Gastroesophageal sphincter (tissue), 4 donors: ENCODE results near the gene SLC46A2. TPM values are rescaled to one million over a fixed set of nuclear protein-coding genes. Genes with fewer than 3 reads are reported as not detected.

Source experiments
- ATAC-seq: fragments of 150-250 bp; one replicate; pipeline ENCODE4 v1.9.1; 2016; ENCODE audit warnings: mild to moderate bottlenecking, moderate library complexity
- H3K27ac ChIP-seq, 4 donors: fragments of 200-600 bp; sonication (generic) in 3 of 4; 1 replicate in 3 of 4; 2 replicates in 1 of 4; pipeline ENCODE4 v1.5.1; 2016 to 2019
- H3K27me3 ChIP-seq: fragments of 200-600 bp; sonication (generic); one replicate; pipeline ENCODE4 v1.5.1; 2019
- H3K36me3 ChIP-seq, 2 donors: fragments of 200-600 bp; sonication (generic); one replicate each; pipeline ENCODE4 v1.5.1; 2019; ENCODE audit warnings: control low read depth in 1 of 2
- H3K4me1 ChIP-seq, 3 donors: fragments of 200-600 bp; sonication (generic); 1 replicate in 2 of 3; 2 replicates in 1 of 3; pipeline ENCODE4 v1.5.1; 2016 to 2019; ENCODE audit warnings: control low read depth in 2 of 3
- H3K4me3 ChIP-seq, 2 donors: fragments of 200-600 bp; sonication (generic); one replicate each; pipeline ENCODE4 v1.5.1; 2019; ENCODE audit warnings: mild to moderate bottlenecking in 1 of 2, moderate library complexity in 1 of 2
- H3K9me3 ChIP-seq, 3 donors: fragments of 200-600 bp; sonication (generic); one replicate each; pipeline ENCODE4 v1.5.1; 2017 to 2019; ENCODE audit warnings: control low read depth in 2 of 3
- EP300 ChIP-seq: sonication (generic); formaldehyde crosslinking; IDR thresholded peaks from one replicate; pipeline ENCODE4 v1.6.1; 2017; ENCODE audit warnings: antibody characterized with exemption, mild to moderate bottlenecking
- POLR2A ChIP-seq, 2 donors: fragments of 450-650 bp; IDR thresholded peaks; one replicate each; pipeline ENCODE4 v1.6.1; 2017; ENCODE audit warnings: antibody characterized with exemption in 2 of 2, mild to moderate bottlenecking in 2 of 2, moderate library complexity in 1 of 2
- POLR2AphosphoS5 ChIP-seq: sonication (generic); formaldehyde crosslinking; IDR thresholded peaks from one replicate; pipeline ENCODE4 v1.6.1; 2017; ENCODE audit warnings: antibody characterized with exemption
- WGBS, 2 donors: methylation state at CpG; one replicate each; pipeline ENCODE4 v1.1.5; 2018; ENCODE audit warnings: low coverage in 1 of 2; 5-methylcytosine and 5-hydroxymethylcytosine counted together
- total RNA-seq, 4 donors: library from RNA; depleted of rRNA; stranded (reverse); fragments of >200 nt; gene quantifications; one replicate each; pipeline ENCODE4 v1.1.0, GENCODE V29; 2016
- TF ChIP-seq, protein P1 (sequence below), 4 experiments: fragments of 200-600 bp in 2 of 4; fragments of 450-650 bp in 2 of 4; sonication (generic) in 1 of 4; IDR thresholded peaks; one replicate each; pipeline ENCODE4 v1.5.1; 2017 to 2019; ENCODE audit warnings: antibody characterized with exemption in 4 of 4, mild to moderate bottlenecking in 2 of 4, moderate library complexity in 2 of 4

Gene SLC46A2
- total RNA-seq, 4 donors from 2014 or later, result 0.27 TPM; not detected in 3

DNA sequence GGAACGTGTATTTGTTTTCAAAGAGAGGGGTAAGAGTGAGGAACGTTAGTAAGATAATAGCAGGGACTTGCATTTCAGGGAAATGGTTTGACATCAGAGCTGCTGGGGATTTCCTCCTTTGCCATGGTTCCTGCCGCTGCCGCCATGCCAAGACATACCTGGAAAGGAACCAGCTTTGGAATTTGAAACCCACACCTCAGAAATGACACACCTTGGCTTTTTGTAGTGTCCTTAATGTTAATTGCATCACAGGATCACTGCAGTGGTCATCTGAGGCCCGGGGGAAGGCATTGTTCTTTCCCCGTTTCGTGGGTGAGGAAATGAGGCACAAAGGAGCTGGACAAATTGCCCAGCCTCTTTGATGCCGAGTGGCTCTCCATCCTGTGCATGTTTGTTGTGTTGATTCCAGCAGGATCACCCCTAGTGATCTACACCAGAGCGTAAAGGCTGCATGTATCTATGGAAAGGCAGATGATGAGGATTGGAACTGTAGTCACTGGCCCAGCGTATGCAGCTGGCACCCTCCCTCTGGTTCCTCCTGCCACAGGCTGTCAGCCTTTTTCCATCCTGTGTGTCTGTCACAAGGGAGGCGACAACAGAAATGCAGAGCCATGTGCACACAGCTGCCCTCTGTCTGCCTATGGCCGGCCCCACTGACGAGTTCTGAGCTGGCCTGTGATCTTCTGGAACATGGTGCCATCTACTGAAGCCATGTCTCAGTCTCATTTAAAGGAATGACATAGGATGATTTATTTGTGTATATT is 37.8 kb downstream of the SLC46A2 start:
- Histone ChIP-seq H3K27ac (no peak overlapping the region), H3K4me3 (no peak overlapping the region), H3K36me3 (peaks cover 0 to 46% of the 10 kb centered on the region in 2 donors), H3K27me3 (no peaks in the 10 kb centered on the region), H3K9me3 (no peaks in the 10 kb centered on the region), H3K4me1 (no peaks in the 10 kb centered on the region)
- no peak for ATAC-seq
- TF ChIP-seq POLR2AphosphoS5 (no peak), POLR2A (IDR thresholded peaks at IDR 0.05) (no peak), EP300 (no peak)
- TF ChIP-seq, protein P1, sequence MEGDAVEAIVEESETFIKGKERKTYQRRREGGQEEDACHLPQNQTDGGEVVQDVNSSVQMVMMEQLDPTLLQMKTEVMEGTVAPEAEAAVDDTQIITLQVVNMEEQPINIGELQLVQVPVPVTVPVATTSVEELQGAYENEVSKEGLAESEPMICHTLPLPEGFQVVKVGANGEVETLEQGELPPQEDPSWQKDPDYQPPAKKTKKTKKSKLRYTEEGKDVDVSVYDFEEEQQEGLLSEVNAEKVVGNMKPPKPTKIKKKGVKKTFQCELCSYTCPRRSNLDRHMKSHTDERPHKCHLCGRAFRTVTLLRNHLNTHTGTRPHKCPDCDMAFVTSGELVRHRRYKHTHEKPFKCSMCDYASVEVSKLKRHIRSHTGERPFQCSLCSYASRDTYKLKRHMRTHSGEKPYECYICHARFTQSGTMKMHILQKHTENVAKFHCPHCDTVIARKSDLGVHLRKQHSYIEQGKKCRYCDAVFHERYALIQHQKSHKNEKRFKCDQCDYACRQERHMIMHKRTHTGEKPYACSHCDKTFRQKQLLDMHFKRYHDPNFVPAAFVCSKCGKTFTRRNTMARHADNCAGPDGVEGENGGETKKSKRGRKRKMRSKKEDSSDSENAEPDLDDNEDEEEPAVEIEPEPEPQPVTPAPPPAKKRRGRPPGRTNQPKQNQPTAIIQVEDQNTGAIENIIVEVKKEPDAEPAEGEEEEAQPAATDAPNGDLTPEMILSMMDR (IDR thresholded peaks at IDR 0.05), result no peak
- WGBS, 2 donors, result 65% methylated on average over 9 of the region's 13 CpGs; no CpG with 5 or more reads in 1 of the 2 donors

DNA sequence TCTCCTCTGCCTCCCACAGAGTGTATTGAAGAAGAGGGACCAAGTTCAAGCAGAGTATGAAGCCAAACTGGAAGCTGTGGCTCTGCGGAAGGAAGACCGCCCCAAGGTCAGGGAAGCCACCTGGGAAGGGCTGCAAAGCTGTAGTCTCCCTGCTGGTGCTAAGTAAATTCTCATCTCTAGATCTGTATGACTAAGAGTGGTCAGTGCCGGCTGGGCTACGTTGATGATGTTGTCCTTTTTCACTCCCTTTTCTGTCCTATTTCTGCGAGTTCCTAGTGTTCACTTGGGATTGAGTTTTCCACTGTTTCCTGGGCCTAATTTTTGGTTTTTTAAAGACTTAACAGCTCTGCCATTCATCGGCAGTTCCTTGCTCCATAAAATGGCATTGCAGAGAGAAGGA is 39.8 kb downstream of the SLC46A2 start:
- Histone ChIP-seq H3K9me3 (no peaks in the 10 kb centered on the region), H3K27ac (no peak overlapping the region), H3K36me3 (peaks cover 0 to 46% of the 10 kb centered on the region in 2 donors), H3K27me3 (no peaks in the 10 kb centered on the region), H3K4me3 (no peak overlapping the region), H3K4me1 (no peaks in the 10 kb centered on the region)
- WGBS, 2 donors, result 86 to 96% methylated on average over 4 of the region's 6 CpGs
- no peak for TF ChIP-seq EP300
- TF ChIP-seq, protein P1 (IDR thresholded peaks at IDR 0.05), result no peak
- ATAC-seq, result no peak

DNA sequence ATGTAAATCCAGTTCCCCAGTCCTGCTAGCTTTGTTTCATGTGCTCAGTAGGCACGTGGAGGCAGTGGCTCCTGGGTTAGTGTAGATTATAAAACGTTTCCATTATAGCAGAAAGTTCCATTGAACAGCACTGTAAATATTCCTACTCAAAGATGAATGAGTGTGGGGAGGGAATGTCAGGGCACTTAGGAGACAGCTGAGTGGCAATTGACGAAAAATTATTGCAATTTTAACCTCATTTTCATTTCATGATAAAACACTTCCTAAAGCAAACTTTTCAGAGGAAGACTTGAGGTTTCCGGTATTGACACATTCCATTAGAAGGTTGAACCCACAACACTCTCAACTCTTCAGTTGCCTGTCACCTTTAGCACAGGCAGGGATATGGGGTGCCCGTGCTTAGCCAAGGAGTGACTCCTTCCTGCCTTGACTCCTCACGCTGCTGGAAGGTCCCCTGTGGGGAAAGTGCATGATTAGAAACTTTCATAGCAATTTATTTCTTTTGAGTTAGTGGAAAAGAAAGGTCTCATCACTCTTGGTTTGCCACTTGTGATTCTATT is 41.2 kb downstream of the SLC46A2 start:
- no peak for TF ChIP-seq POLR2A (IDR thresholded peaks at IDR 0.05)
- TF ChIP-seq, protein P1 (IDR thresholded peaks at IDR 0.05), result no peak
- no peak for TF ChIP-seq POLR2AphosphoS5
- TF ChIP-seq EP300, result no peak
- H3K27me3 ChIP-seq, result no peaks in the 10 kb centered on the region
- no peak overlapping the region for H3K27ac ChIP-seq
- no peak for ATAC-seq
- no peaks in the 10 kb centered on the region for H3K9me3 ChIP-seq
- peaks cover 0 to 42% of the 10 kb centered on the region in 2 donors for H3K36me3 ChIP-seq
- whole genome bisulfite sequencing, 2 donors, result 77 to 89% methylated on average over 5 to 6 of the region's 6 CpGs
- H3K4me1 ChIP-seq, result peaks cover 0 to 8% (median 0%) of the 10 kb centered on the region in 3 donors
- no peak overlapping the region for H3K4me3 ChIP-seq

DNA sequence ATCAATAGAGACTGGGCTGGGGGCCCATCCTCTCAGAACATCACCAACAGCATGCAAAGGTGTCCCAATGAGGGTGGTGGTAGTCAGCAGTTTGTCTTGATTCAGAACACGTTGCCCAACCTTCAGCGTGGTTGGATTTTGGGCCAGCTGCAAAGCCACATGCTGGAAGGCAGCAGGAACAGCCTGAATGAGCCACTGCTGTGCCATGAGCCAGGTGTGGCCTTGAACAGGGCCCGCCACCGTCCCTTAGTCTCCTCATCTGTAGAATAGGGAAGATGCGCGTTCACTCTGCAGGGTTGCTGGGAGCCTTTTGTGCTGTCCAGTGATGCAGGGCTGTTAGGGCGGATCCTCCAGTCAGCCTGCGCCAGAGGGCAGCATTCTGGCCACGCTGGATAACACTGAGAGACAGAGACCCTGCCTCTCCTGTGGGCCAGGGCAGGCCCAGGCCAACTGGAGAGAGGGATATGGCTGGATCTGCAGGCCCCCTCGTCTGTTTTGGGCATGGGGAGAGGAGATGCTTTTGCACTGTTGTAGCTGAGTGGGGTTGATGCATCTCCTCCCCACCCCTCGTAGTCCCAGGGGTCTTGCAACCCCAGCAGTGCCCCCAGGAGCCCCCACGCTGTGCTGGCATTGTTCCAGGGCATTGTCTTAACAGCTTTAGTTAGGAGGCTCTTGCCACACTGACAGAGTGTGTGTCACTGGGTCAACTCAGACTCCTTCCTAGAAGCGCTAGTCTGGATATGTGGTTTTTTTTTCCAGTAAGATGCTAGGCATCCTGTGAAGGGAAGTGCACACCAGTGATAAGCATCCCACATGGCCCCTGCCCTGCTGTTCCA is 42.1 kb downstream of the SLC46A2 start:
- Histone ChIP-seq H3K27me3 (no peaks in the 10 kb centered on the region), H3K4me1 (peaks cover 0 to 12% (median 0%) of the 10 kb centered on the region in 3 donors), H3K4me3 (no peak overlapping the region), H3K9me3 (no peaks in the 10 kb centered on the region), H3K36me3 (peaks cover 0 to 33% of the 10 kb centered on the region in 2 donors), H3K27ac (no peak overlapping the region)
- WGBS, 2 donors, result 66 to 80% methylated on average over 1 to 4 of the region's 13 CpGs
- ATAC-seq, result no peak
- TF ChIP-seq EP300 (no peak), POLR2A (IDR thresholded peaks at IDR 0.05) (no peak), POLR2AphosphoS5 (no peak)
- TF ChIP-seq, protein P1 (IDR thresholded peaks at IDR 0.05), result no peak
